ENCODE data around the gene PRG2. TPM values are rescaled to one million over a fixed set of nuclear protein-coding genes. Genes with fewer than 3 reads are reported as not detected.

PRG2 gene
- total and polyA plus RNA-seq, 9 of the 15 experiments (the other 6 are each of a cell fraction or from before 2014, with no cell fraction given), result 1.8 to 78.0 (median 26.6) TPM

DNA sequence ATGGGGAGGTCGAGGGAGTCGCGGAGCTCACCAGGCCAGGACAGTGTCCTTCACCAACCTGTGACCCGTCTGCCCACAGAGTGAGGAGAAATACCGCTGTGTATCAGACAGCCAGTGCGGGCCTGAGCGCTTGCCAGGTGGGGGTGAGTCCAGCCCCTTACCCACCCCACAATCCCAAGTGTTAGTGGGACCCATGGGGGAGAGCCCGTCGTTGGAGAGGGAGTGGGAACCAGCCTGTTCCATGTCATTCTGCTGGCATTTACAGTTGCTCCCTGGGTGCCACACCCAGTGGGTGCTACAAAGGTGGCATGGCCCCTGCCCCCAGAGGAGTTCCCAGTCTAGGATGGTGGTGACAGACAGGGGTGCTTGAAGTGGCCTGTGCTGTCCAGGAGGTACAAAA lies 43.1 kb downstream of the PRG2 start:
- in situ Hi-C loops (cut with MboI), result loop anchor here (10.0 kb wide), 2 partner anchors 177 to 1167 kb away; no protein-coding TSS in a partner anchor
- Histone ChIP-seq H3K4me2 (ENCODE audit: insufficient read depth, low read length) (no peak overlapping the region), H3K79me2 (ENCODE audit: control insufficient read depth, insufficient read depth, low read length) (no peaks in the 10 kb centered on the region), H2AFZ (ENCODE audit: low read depth, low read length) (no peak overlapping the region), H3K27me3 (ENCODE audit: control insufficient read depth in 2 of 2, insufficient read depth in 2 of 2, low read length in 2 of 2) (no peaks in the 10 kb centered on the region), H3K9me1 (ENCODE audit: control insufficient read depth, insufficient read depth, low read length) (no peaks in the 10 kb centered on the region), H4K20me1 (replicated peaks; ENCODE audit: control insufficient read depth, insufficient read depth, low read length) (no peaks in the 10 kb centered on the region), H3K9me3 (replicated peaks; ENCODE audit: control insufficient read depth, insufficient read depth, low read depth, low read length) (0 out of 2 replicates have a peak, but pooled peaks cover 4% of the 10 kb centered on the region), H3K4me3 (no peak overlapping the region), H3K27ac (ENCODE audit: extremely low read depth, low read depth, low read length) (no peak overlapping the region), H3K4me1 (replicated peaks in 1 of 2; ENCODE audit: control insufficient read depth in 2 of 2, insufficient read depth in 2 of 2, low read length in 2 of 2) (peaks cover 6 to 16% of the 10 kb centered on the region in 2 experiments; a peak in 4 of 5 replicates), H3K36me3 (ENCODE audit: control insufficient read depth, insufficient read depth, low read length) (no peaks in the 10 kb centered on the region), H3K9ac (ENCODE audit: insufficient read depth in 1 of 2, low read depth in 2 of 2, low read length in 2 of 2) (peak overlapping the region in 1 of 2 experiments; percentile 19; a peak in 1 of 4 replicates)
- FAIRE-seq (no peak), DNase-seq (ENCODE audit: extremely low read depth in 1 of 4, low spot score in 3 of 4) (no peak), ATAC-seq (no peak)
- ChIA-PET CTCF (ENCODE audit: low intra/inter-chr PET ratio) (interaction anchor here (0.6 kb wide), 1 partner anchor 293 kb away, joined by 3 read pairs; no protein-coding TSS in a partner anchor), POLR2A (interaction anchor here (0.6 to 1.4 kb wide), 2 partner anchors 85 to 357 kb away, joined by 3 to 4 read pairs; no protein-coding TSS in a partner anchor)
- WGBS (ENCODE audit: insufficient coverage, low coverage, missing lambda C conversion rate), result 58% methylated on average over 9 of the region's 9 CpGs
- intact Hi-C loops (cut with micrococcal nuclease), result loop anchor here (5.0 to 10.0 kb wide), 2 partner anchors 447 to 1165 kb away; no protein-coding TSS in a partner anchor
- no TSS peak for BruUV-seq (replicated peaks)
- TF ChIP-seq, protein P1, sequence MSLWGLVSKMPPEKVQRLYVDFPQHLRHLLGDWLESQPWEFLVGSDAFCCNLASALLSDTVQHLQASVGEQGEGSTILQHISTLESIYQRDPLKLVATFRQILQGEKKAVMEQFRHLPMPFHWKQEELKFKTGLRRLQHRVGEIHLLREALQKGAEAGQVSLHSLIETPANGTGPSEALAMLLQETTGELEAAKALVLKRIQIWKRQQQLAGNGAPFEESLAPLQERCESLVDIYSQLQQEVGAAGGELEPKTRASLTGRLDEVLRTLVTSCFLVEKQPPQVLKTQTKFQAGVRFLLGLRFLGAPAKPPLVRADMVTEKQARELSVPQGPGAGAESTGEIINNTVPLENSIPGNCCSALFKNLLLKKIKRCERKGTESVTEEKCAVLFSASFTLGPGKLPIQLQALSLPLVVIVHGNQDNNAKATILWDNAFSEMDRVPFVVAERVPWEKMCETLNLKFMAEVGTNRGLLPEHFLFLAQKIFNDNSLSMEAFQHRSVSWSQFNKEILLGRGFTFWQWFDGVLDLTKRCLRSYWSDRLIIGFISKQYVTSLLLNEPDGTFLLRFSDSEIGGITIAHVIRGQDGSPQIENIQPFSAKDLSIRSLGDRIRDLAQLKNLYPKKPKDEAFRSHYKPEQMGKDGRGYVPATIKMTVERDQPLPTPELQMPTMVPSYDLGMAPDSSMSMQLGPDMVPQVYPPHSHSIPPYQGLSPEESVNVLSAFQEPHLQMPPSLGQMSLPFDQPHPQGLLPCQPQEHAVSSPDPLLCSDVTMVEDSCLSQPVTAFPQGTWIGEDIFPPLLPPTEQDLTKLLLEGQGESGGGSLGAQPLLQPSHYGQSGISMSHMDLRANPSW (CRISPR knock-in tag; IDR thresholded peaks at IDR 0.05), result no peak
- TF ChIP-seq, protein P2, sequence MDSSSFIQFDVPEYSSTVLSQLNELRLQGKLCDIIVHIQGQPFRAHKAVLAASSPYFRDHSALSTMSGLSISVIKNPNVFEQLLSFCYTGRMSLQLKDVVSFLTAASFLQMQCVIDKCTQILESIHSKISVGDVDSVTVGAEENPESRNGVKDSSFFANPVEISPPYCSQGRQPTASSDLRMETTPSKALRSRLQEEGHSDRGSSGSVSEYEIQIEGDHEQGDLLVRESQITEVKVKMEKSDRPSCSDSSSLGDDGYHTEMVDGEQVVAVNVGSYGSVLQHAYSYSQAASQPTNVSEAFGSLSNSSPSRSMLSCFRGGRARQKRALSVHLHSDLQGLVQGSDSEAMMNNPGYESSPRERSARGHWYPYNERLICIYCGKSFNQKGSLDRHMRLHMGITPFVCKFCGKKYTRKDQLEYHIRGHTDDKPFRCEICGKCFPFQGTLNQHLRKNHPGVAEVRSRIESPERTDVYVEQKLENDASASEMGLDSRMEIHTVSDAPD (CRISPR knock-in tag; IDR thresholded peaks at IDR 0.05), result no peak
- no peak for TF ChIP-seq E2F3 (CRISPR knock-in tag; IDR thresholded peaks at IDR 0.05)
- TF ChIP-seq, protein P3, sequence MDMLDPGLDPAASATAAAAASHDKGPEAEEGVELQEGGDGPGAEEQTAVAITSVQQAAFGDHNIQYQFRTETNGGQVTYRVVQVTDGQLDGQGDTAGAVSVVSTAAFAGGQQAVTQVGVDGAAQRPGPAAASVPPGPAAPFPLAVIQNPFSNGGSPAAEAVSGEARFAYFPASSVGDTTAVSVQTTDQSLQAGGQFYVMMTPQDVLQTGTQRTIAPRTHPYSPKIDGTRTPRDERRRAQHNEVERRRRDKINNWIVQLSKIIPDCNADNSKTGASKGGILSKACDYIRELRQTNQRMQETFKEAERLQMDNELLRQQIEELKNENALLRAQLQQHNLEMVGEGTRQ (CRISPR knock-in tag; IDR thresholded peaks at IDR 0.05), result no peak
- TF ChIP-seq, protein P4, sequence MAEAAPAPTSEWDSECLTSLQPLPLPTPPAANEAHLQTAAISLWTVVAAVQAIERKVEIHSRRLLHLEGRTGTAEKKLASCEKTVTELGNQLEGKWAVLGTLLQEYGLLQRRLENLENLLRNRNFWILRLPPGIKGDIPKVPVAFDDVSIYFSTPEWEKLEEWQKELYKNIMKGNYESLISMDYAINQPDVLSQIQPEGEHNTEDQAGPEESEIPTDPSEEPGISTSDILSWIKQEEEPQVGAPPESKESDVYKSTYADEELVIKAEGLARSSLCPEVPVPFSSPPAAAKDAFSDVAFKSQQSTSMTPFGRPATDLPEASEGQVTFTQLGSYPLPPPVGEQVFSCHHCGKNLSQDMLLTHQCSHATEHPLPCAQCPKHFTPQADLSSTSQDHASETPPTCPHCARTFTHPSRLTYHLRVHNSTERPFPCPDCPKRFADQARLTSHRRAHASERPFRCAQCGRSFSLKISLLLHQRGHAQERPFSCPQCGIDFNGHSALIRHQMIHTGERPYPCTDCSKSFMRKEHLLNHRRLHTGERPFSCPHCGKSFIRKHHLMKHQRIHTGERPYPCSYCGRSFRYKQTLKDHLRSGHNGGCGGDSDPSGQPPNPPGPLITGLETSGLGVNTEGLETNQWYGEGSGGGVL (CRISPR knock-in tag; IDR thresholded peaks at IDR 0.05), result no peak
- no peak for TF ChIP-seq ZNF212 (CRISPR knock-in tag; IDR thresholded peaks at IDR 0.05)

Measured in K562 (cell line).